ENCODE measurements around the gene RFNG.

The RFNG gene

DNA sequence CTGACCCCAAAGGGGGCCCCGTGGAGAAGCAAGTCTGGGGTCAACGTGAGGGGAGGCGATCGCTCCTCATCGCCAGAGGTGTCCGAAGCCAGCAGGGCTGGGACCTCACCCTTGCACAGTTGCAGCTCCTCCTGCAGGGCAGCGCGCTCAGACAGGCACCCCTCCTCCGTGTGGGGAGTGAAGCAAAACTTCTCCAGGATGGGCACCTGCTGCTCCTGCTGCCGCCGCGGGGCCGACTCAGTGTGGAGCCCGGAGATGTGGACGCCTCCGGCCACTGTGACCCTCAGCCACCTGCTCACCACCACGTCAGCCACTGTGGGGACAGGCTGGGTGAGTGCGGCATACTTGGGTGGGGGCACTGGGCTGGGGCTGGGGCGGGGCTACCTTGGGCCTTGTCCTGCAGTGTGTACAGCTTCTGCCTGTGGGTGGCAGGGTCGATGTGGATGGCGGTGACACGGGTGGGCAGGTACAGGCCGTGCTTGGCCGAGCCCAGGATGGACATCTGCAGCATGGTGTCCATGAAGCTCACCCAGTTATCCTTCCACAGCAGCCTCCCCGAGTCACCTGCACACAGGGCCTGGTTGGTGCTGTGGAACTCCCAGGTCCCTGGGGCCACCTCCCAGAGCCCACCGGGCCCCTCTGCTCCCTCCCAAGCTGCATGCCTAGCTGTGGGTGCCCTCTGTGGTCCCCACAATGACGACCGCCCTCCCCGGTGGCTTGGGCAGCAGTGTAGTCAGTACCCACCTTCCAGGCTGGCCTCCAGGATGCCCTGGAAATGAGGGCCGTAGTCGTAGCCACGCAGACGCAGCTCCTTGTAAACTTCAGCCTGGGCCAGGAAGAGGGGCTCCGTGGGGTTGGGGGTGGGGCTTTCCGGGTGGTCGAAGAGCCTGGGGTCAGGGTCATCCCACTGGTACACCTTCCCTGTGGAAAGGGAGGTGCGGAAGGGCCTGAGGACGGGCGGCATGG lies 35.6 kb upstream of the RFNG start:
- H3K4me1 ChIP-seq (ENCODE audit: control insufficient read depth, insufficient read depth, low read length): no peaks in the 10 kb centered on the region
- H3K27me3 ChIP-seq (replicated peaks; ENCODE audit: control insufficient read depth, insufficient read depth, low read length): no peaks in the 10 kb centered on the region
- no peaks in the 10 kb centered on the region for H3K9me3 ChIP-seq (ENCODE audit: control insufficient read depth, low read length)
- no peak overlapping the region for H3K4me3 ChIP-seq (ENCODE audit: low read length)
- H3K36me3 ChIP-seq (ENCODE audit: control insufficient read depth, insufficient read depth, low read length, severe bottlenecking): peaks cover 100% of the 10 kb centered on the region
- H3K9ac ChIP-seq (ENCODE audit: low read length): no peak overlapping the region
- DNase-seq (ENCODE audit: low read depth): no peak

DNA sequence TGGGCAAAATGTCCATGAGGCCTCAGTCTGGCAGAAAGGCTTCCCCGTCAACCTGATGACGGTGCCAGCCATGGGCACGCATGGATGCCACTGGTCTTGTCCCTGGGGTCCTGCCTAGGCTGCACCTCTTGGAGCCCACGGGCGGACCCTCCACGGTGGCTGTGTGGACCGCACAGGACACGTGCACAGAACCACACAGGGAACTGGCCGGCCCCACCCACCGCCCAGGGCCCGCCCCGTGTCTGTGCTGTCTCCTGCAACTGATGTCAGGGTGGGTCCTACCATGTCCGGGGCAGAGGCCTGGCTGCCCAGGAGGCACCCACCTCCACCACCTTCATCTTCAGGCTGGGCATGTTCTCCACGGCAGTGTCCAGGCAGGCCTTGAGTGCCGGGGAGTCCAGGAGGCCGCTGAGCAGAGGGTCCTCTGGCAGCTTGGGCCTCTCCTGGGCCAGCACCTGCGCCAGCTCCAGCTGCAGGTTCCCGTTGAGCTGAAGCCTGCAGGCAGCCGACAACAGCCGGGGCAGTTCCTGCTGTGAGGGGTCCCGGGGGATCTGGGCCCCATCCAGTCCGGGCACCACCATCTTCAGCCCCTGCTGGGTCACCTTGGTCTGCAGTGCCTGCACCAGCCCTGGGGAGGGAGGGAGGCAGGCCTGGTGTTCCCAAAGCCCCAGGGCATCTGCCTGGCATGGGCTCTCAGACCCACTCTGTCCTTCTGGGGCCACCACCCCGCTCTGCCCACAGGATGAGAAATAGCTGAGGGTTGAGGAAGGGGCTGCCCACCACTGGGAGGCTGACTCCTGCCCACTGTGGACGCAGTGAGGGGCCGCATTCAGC lies 34.5 kb upstream of the RFNG start:
- Histone ChIP-seq H3K4me3 (ENCODE audit: low read length) (no peak overlapping the region), H3K4me1 (ENCODE audit: control insufficient read depth, insufficient read depth, low read length) (no peaks in the 10 kb centered on the region), H3K27me3 (replicated peaks; ENCODE audit: control insufficient read depth, insufficient read depth, low read length) (no peaks in the 10 kb centered on the region), H3K9me3 (ENCODE audit: control insufficient read depth, low read length) (no peaks in the 10 kb centered on the region), H3K9ac (ENCODE audit: low read length) (no peak overlapping the region), H3K36me3 (ENCODE audit: control insufficient read depth, insufficient read depth, low read length, severe bottlenecking) (peaks cover 99% of the 10 kb centered on the region)
- no peak for DNase-seq (ENCODE audit: low read depth)

DNA sequence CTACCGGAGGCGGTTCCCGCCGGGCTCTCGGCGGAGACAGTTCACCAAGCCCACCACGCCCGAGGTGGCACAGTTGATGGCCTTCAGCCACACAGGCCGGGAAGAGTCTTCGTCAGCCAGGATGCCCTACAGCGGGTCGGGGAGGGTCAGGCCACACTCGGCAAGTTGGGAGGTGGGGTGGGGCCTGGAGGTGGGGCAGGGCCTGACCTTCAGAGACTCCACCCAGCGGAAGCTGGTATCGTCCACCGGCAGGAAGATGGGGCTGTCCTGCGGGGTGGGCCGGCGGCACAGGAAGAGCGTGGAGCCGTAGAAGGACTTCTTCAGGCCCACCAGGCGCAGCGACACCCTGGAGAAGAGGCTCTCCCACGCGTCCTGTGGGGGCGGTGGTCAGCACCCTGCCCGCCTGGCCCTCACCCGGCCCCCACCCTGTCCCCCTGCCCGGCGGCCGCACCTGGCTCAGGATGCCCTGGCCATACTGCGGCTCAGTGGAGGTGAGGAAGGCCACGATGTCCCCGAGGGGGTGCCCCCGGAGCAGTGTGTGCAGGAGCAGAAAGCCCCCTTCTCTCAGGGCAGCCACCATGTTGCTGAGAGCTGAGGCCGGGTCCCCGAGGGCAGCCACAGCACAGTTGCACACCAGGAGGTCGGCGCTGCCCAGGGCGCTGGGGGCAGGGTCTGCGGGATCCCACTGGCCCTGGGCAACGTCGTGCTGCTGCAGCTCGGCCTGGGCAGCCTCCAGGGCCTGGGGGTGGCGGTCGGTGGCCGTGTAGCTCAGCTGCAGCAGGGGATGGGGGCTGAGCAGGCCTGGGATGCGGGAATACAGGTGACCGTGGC lies 33.6 kb upstream of the RFNG start:
- Histone ChIP-seq H3K27me3 (replicated peaks; ENCODE audit: control insufficient read depth, insufficient read depth, low read length) (no peaks in the 10 kb centered on the region), H3K4me3 (ENCODE audit: low read length) (no peak overlapping the region), H3K36me3 (ENCODE audit: control insufficient read depth, insufficient read depth, low read length, severe bottlenecking) (peaks cover 99% of the 10 kb centered on the region), H3K9me3 (ENCODE audit: control insufficient read depth, low read length) (no peaks in the 10 kb centered on the region), H3K9ac (ENCODE audit: low read length) (no peak overlapping the region), H3K4me1 (ENCODE audit: control insufficient read depth, insufficient read depth, low read length) (no peaks in the 10 kb centered on the region)
- DNase-seq (ENCODE audit: low read depth): no peak

DNA sequence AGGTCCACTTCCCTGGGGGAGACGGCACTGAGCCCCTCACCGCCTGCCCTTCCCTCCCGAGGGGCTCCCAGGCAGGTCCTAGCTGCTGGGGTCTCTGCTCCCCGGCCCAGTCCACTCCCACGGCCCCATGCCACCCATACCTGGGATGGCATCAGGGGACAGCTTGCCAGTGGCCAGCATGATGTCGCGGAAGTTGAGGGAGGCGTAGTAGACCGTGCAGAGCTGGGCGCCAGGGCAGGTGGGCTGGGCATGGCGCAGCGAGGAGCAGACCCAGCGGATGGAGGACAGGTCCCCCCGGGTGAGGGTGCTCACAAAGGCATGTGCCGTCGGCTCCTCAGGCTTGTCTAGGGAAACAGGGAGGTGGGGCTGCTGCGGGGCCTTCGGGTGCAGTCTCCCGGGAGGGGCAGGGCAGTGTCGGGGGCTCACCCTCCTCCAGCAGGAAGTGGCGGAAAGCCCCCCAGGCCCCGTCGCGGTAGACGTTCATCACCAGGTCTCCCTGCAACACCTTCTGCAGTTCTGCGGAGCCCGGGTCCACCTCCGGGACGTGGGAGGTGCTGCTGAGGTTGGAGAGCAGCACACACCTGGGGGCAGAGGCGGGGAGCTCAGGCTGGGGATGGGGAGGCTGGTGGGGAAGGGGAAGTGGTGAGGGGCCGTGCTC lies 32.9 kb upstream of the RFNG start:
- no peak overlapping the region for H3K4me3 ChIP-seq (ENCODE audit: low read length)
- H3K36me3 ChIP-seq (ENCODE audit: control insufficient read depth, insufficient read depth, low read length, severe bottlenecking): peaks cover 99% of the 10 kb centered on the region
- no peak overlapping the region for H3K9ac ChIP-seq (ENCODE audit: low read length)
- H3K27me3 ChIP-seq (replicated peaks; ENCODE audit: control insufficient read depth, insufficient read depth, low read length): no peaks in the 10 kb centered on the region
- no peaks in the 10 kb centered on the region for H3K9me3 ChIP-seq (ENCODE audit: control insufficient read depth, low read length)
- DNase-seq (ENCODE audit: low read depth): no peak
- no peaks in the 10 kb centered on the region for H3K4me1 ChIP-seq (ENCODE audit: control insufficient read depth, insufficient read depth, low read length)

DNA sequence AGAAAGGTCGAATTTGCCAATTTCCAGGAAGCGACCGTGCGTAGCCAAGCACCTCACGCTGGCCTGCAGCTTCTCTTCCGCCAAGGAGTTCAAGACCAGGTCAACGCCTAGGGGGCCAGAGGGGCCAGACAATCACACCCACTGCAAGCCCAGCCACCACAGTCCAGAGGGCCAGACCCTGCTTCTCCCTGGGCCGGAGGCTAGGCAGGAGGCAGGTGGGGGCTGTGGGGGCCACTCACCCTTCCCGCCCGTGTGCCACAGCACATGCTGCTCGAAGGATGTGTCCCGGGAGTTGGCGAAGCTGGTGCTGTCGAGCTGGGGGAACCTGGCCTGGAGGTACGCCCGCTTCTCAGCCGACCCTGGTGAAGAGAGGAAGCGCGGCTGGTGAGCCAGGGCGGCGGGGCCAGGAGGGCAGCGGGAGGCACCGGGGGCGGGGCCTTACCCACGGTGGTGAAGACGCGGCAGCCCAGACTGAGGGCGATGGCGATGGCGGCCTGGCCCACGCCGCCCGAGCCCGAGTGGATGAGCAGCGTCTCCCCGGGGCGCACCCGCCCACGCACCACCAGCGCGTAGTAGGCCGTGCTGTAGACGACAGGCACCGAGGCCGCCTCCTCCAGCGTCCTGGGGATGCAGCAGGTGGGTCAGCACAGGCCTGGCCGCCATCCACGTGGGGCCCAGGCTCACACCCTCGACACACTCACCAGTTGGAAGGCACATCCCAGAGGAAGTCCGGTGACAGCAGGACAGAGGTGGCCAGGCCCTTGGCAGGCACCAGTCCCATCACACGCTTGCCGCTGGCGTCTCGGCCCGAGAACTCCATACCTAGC lies 32.1 kb upstream of the RFNG start:
- H3K9me3 ChIP-seq (ENCODE audit: control insufficient read depth, low read length): no peaks in the 10 kb centered on the region
- DNase-seq (ENCODE audit: low read depth): no peak
- no peak overlapping the region for H3K9ac ChIP-seq (ENCODE audit: low read length)
- H3K27me3 ChIP-seq (replicated peaks; ENCODE audit: control insufficient read depth, insufficient read depth, low read length): no peaks in the 10 kb centered on the region
- H3K4me1 ChIP-seq (ENCODE audit: control insufficient read depth, insufficient read depth, low read length): no peaks in the 10 kb centered on the region
- H3K4me3 ChIP-seq (ENCODE audit: low read length): no peak overlapping the region
- peaks cover 97% of the 10 kb centered on the region for H3K36me3 ChIP-seq (ENCODE audit: control insufficient read depth, insufficient read depth, low read length, severe bottlenecking)

DNA sequence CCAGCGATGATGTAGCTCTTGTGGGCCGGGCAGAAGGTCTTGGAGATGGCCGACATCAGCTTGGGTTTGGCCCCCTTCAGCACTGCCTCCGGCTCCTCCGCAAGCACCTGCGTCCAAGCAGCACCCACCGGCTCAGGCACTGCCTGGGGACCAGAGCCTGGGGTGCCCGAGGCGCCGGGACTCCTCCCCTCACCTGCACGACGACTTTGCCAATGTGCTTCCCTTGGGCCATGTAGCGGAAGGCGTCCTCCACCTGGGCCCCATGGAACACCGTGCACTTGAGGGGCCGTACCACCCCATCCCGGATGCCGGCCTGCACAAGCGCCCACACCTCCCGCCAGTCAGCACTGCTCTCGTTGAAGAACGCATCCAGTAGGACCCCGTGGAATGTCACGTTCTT lies 31.4 kb upstream of the RFNG start:
- Histone ChIP-seq H3K36me3 (ENCODE audit: control insufficient read depth, insufficient read depth, low read length, severe bottlenecking) (peaks cover 97% of the 10 kb centered on the region), H3K4me3 (ENCODE audit: low read length) (no peak overlapping the region), H3K9me3 (ENCODE audit: control insufficient read depth, low read length) (no peaks in the 10 kb centered on the region), H3K9ac (ENCODE audit: low read length) (no peak overlapping the region), H3K27me3 (replicated peaks; ENCODE audit: control insufficient read depth, insufficient read depth, low read length) (no peaks in the 10 kb centered on the region), H3K4me1 (ENCODE audit: control insufficient read depth, insufficient read depth, low read length) (no peaks in the 10 kb centered on the region)
- DNase-seq (ENCODE audit: low read depth): no peak

DNA sequence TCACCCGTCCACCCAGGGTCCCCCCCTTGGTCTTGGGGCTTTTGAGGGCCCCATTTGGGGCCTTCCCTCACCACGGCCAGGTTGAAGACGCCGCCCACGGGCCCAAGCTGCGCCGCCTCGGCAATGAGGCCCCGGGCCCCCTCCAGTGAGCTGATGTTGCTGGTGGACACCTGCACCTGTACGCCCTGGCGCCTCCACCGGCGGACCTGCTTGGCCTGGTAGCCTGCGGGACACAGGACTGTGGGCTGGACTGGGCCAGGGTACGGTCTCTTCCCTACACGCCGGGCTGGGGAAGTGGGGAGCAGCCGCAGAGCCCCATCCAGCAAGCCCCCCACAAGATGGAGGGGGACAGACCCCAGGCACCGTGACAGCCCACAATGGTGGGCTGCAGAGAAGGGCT lies 30.8 kb upstream of the RFNG start:
- peaks cover 96% of the 10 kb centered on the region for H3K36me3 ChIP-seq (ENCODE audit: control insufficient read depth, insufficient read depth, low read length, severe bottlenecking)
- H3K4me3 ChIP-seq (ENCODE audit: low read length): no peak overlapping the region
- DNase-seq (ENCODE audit: low read depth): no peak
- no peak overlapping the region for H3K9ac ChIP-seq (ENCODE audit: low read length)
- H3K4me1 ChIP-seq (ENCODE audit: control insufficient read depth, insufficient read depth, low read length): no peaks in the 10 kb centered on the region
- H3K27me3 ChIP-seq (replicated peaks; ENCODE audit: control insufficient read depth, insufficient read depth, low read length): no peaks in the 10 kb centered on the region
- no peaks in the 10 kb centered on the region for H3K9me3 ChIP-seq (ENCODE audit: control insufficient read depth, low read length)

DNA sequence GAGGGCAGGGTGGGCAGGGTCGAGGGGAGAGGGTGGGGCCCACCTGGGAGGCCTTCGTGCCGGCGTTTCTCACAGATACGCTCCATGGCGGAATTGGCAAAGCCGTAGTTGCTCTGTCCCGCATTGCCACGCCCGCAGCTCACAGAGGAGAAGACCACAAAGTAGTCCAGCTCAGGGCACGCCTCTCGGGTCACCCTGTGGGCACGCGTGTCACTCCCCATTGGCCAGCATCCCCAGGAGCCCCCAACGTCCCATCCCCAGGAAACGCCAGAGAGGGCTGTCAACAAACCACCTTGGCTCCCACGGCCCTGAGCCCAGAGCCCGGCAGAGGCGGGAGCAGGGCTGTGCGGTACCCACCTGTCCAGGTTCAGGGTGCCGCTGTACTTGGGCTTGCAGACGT lies 30.4 kb upstream of the RFNG start:
- DNase-seq (ENCODE audit: low read depth): no peak
- Histone ChIP-seq H3K36me3 (ENCODE audit: control insufficient read depth, insufficient read depth, low read length, severe bottlenecking) (peaks cover 91% of the 10 kb centered on the region), H3K27me3 (replicated peaks; ENCODE audit: control insufficient read depth, insufficient read depth, low read length) (no peaks in the 10 kb centered on the region), H3K9me3 (ENCODE audit: control insufficient read depth, low read length) (no peaks in the 10 kb centered on the region), H3K9ac (ENCODE audit: low read length) (no peak overlapping the region), H3K4me3 (ENCODE audit: low read length) (no peak overlapping the region), H3K4me1 (ENCODE audit: control insufficient read depth, insufficient read depth, low read length) (no peaks in the 10 kb centered on the region)

DNA sequence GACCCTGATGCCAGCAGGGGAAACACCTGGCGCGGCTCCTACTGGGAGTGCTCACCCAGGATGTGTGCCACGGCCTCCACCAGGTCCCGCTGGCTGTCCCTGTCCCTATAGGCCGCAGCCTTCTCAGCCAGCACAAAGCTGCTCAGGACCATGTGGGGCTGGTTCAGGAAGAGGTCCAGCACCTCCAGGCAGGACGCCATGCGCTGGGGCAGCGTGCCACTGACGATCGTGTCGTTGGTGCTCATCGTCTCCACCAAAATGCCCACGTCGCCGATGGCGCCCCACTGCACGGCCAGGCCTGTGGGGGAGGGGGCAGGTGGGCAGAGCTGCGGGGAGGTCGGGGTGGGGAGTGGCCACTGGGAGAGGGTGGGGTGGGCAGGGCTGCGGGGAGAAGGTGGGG lies 29.9 kb upstream of the RFNG start:
- peaks cover 87% of the 10 kb centered on the region for H3K36me3 ChIP-seq (ENCODE audit: control insufficient read depth, insufficient read depth, low read length, severe bottlenecking)
- H3K27me3 ChIP-seq (replicated peaks; ENCODE audit: control insufficient read depth, insufficient read depth, low read length): no peaks in the 10 kb centered on the region
- no peaks in the 10 kb centered on the region for H3K4me1 ChIP-seq (ENCODE audit: control insufficient read depth, insufficient read depth, low read length)
- no peak overlapping the region for H3K9ac ChIP-seq (ENCODE audit: low read length)
- no peaks in the 10 kb centered on the region for H3K9me3 ChIP-seq (ENCODE audit: control insufficient read depth, low read length)
- H3K4me3 ChIP-seq (ENCODE audit: low read length): no peak overlapping the region
- no peak for DNase-seq (ENCODE audit: low read depth)

DNA sequence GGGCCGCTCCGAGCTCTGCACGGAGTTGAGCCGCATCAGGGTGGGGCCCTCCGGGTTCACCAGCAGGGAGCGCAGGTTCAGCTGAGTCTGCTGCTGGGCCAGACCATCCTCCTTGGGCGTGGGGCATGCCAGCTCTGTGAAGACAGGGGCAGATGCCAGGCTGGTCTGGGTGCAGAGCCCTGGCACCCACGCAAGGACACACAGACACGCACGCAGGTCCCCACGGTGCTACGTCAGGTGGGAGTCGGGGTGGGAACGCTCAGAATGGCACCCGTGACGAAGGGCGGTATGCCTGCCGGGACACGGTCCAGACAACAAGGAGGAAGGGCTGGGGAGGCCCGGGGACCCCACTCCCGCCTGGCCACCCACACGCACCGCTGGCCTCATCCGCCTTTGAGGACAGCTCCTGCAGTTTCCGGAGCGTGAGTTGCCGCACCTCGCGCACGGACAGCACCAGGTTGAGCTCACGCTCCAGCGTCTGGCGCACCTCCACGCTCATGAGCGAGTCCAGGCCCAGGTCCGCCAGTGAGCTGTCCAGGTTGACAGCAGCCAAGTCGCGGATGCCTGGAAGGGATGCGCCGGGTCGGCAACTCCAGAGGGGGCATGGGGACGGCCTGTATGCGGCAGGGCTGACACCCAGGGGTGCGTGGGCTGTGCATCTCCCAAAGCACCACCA lies 29.3 kb upstream of the RFNG start:
- no peak for DNase-seq (ENCODE audit: low read depth)
- peaks cover 81% of the 10 kb centered on the region for H3K36me3 ChIP-seq (ENCODE audit: control insufficient read depth, insufficient read depth, low read length, severe bottlenecking)
- H3K27me3 ChIP-seq (replicated peaks; ENCODE audit: control insufficient read depth, insufficient read depth, low read length): no peaks in the 10 kb centered on the region
- no peak overlapping the region for H3K4me3 ChIP-seq (ENCODE audit: low read length)
- no peak overlapping the region for H3K9ac ChIP-seq (ENCODE audit: low read length)
- H3K9me3 ChIP-seq (ENCODE audit: control insufficient read depth, low read length): no peaks in the 10 kb centered on the region
- no peaks in the 10 kb centered on the region for H3K4me1 ChIP-seq (ENCODE audit: control insufficient read depth, insufficient read depth, low read length)
